ENCODE results near the gene L2HGDH.

DNA sequence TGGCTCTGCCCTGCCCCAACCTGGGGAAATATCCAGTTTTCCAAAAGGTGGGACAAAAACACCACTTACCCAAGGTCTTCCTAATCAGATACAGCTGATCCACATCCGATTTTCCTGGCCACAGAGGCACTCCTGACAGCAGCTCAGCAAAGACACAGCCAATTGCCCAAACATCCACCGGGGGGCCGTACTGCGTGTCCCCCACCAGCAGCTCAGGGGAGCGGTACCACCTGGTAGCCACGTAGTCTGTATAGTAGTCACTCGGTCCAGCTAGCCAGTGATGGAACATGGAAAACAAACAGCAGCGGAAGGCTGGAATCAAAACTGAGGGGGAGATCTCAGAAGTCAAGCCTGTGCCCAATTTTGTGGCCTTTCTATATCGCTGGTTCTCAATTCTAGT is 28.9 kb upstream of the L2HGDH start:
- TF ChIP-seq, protein P1, sequence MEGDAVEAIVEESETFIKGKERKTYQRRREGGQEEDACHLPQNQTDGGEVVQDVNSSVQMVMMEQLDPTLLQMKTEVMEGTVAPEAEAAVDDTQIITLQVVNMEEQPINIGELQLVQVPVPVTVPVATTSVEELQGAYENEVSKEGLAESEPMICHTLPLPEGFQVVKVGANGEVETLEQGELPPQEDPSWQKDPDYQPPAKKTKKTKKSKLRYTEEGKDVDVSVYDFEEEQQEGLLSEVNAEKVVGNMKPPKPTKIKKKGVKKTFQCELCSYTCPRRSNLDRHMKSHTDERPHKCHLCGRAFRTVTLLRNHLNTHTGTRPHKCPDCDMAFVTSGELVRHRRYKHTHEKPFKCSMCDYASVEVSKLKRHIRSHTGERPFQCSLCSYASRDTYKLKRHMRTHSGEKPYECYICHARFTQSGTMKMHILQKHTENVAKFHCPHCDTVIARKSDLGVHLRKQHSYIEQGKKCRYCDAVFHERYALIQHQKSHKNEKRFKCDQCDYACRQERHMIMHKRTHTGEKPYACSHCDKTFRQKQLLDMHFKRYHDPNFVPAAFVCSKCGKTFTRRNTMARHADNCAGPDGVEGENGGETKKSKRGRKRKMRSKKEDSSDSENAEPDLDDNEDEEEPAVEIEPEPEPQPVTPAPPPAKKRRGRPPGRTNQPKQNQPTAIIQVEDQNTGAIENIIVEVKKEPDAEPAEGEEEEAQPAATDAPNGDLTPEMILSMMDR (IDR thresholded peaks at IDR 0.05) = no peak
- no peak for TF ChIP-seq POLR2A (IDR thresholded peaks at IDR 0.05)

All from breast epithelium (tissue), 3 donors.